Measurements from ENCODE around the gene SEPTIN3. TPM values are rescaled to one million over a fixed set of nuclear protein-coding genes. Genes with fewer than 3 reads are reported as not detected.
"Not testable (repeated sequence)": the region's sequence is repeated elsewhere in the genome, so short reads cannot be mapped to it uniquely, and the experiment has no call there.

Gene SEPTIN3
- total RNA-seq, 1 donor = under 0.01 TPM

GRCh38 chr22:41943661-41944209 lies 25.5 kb upstream of the SEPTIN3 start:
- DNase-seq (ENCODE audit: low read depth) = no peak
- no peak overlapping the region for H3K4me3 ChIP-seq (ENCODE audit: low read depth, low read length)
- no peak for TF ChIP-seq CTCF (IDR thresholded peaks at IDR 0.05; ENCODE audit: insufficient read depth, low read depth, low read length)

GRCh38 chr22:41946629-41947423 lies 22.4 kb upstream of the SEPTIN3 start, which contains the start of gene CENPM:
Gene CENPM (minus strand): TSS chr22:41947152. CDS start chr22:41947076, 76 bp downstream.
- DNase-seq (ENCODE audit: low read depth) = peak; percentile 93

GRCh38 chr22:41947424-41948080 lies 21.7 kb upstream of the SEPTIN3 start:
- DNase-seq (ENCODE audit: low read depth) = no peak
- no peak for TF ChIP-seq CTCF (IDR thresholded peaks at IDR 0.05; ENCODE audit: insufficient read depth, low read depth, low read length)
- peak overlapping the region; percentile 92 for H3K4me3 ChIP-seq (ENCODE audit: low read depth, low read length)

More at GRCh38 chr22:41946629-41947423, 22.4 kb upstream of the SEPTIN3 start, which contains the start of gene CENPM:
- TF ChIP-seq CTCF (IDR thresholded peaks at IDR 0.05; ENCODE audit: insufficient read depth, low read depth, low read length) = no peak
- peak within 1 kb of the TSS; percentile 92 for H3K4me3 ChIP-seq (ENCODE audit: low read depth, low read length)

- no peak for DNase-seq (ENCODE audit: low read depth)
- no peak overlapping the region for H3K4me3 ChIP-seq (ENCODE audit: low read depth, low read length)
- no peak for TF ChIP-seq CTCF (IDR thresholded peaks at IDR 0.05; ENCODE audit: insufficient read depth, low read depth, low read length)
Observed at GRCh38 chr22:41948142-41948541, 21.1 kb upstream of the SEPTIN3 start.

GRCh38 chr22:41948928-41949296 lies 20.3 kb upstream of the SEPTIN3 start:
- H3K4me3 ChIP-seq (ENCODE audit: low read depth, low read length); DNase-seq (ENCODE audit: low read depth): not testable (repeated sequence)

GRCh38 chr22:41949297-41949965 lies 19.8 kb upstream of the SEPTIN3 start:
- no peak for TF ChIP-seq CTCF (IDR thresholded peaks at IDR 0.05; ENCODE audit: insufficient read depth, low read depth, low read length)
- no peak overlapping the region for H3K4me3 ChIP-seq (ENCODE audit: low read depth, low read length)
- no peak for DNase-seq (ENCODE audit: low read depth)

Measured in fibroblast of villous mesenchyme (primary cell).